ENCODE data around the gene KAT8.
"Not testable (repeated sequence)": the region's sequence is repeated elsewhere in the genome, so short reads cannot be mapped to it uniquely, and the experiment has no call there.

Gene KAT8

DNA sequence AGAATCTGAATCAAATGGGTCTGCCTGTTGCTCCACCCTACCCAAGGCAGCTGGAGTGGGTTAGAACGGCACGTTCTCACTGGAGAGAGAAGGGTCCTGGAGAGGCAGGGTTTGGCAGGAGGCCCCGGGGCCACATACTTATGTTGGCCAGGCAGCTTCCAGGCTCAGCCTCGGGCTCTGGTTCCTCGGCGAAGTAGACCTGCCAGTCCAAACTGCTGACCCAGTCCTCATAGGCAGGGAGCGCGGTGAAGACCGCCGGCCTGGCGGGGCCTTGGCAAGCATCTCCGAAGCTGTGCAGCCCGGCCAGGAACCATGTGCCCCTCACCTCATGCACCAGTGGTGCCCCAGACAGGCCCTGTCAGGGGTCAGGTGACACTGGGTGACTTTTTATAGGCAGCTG lies 33.5 kb upstream of the KAT8 start:
- no peak for DNase-seq (ENCODE audit: low read depth)

DNA sequence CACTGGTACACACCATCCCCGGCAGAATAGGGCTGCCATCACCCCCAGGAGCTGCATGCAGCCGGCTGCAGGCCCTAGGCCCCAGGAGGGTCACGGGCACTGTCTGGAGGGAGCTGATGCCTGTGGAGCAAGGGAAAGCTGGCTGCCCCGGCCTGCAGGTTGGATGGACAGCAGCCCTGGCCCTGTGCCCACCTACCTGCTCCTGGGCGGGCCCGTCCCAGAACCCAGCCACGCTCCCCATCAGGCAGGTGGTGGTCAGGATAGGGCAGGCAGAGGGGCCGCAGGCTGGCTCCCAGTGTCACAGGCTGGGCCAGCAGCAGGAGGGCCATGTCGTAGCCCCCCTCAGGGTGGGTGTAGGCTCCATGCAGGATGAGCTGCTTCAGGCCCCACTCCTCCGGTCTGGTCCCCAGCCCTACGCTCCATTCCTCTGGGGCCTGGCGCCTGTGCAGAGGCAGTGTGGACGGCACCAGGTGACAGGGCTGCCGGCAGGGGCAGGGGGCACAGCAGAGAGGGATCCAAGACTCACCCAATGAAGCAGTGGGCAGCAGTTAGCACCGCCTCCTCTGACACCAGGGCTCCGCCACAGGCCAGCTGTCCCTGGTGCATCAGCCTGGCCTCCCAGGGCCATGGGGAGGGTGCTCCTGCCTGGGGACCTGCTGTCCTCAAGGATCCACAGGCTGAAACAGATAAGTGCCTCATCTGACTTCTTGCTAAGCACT lies 32.7 kb upstream of the KAT8 start:
- DNase-seq (ENCODE audit: low read depth) = no peak

DNA sequence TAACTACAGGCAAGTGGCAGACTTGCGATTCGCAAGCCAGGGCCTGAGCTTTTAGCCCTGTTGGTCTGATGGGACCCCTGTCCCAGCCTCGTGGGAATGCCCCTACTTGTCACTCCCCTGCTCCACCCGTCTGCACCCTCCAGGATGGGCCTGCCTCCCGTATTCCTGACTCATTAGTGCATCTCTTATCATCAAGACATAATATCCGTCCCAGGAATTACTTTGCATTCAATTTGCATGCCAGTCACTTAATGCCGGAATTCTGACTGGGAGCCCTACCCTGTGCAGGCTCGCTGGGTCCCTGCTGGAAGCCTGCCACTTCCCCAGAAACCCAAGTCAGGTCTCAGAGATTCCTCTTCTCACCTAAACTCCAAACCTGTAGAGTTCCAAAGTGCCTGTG lies 32.1 kb upstream of the KAT8 start:
- no peak for DNase-seq (ENCODE audit: low read depth)

DNA sequence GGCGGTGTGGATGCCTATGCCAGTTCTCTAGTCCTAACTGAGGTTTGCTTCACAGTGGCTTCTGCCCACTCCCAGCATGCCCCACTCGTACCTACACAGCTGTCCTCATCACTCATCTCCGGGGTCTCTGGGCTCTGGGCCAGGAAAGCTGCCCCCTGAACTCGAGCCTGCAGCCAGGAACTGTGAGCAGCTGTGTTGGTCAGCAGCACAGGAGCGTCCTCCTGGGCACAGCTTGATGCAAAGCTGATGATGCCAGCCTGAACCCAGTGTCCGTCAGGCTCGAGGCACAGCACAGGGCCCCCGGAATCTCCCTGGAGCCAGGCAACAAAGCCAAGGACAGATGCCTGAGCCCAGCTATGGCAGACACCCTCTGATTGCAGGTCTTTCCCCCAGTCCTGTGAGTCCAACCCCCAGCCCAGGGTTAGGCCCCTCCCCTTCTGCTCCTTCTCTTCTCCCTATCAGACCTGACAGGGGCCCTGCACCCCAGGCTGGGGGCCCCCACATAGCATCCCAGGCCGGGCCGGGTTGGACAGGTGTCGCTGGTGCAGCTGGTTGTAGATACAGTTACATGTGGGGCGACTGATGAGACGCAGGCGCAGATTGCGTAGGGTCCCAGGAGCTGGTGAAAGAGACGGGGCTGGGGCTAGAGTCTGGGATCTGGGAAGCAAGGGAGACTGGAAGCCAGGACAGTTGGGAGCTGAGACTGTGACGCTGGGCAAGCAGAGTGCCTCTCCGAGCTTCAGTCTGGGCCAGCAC lies 31.4 kb upstream of the KAT8 start:
- DNase-seq (ENCODE audit: low read depth) = no peak

DNA sequence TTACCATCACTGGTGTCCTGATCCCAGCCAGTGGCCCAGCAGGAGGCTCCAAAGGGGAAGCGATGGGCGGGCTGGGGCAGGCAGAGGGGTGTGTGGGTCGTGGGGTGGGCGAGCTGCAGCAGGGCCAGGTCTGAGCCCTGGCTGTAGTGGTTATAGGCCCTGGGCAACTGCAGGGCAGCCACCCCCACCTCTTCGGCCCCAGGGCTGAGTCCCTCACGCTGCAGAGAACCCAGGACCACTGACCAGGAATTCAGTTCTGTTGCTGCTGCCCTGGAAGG lies 30.9 kb upstream of the KAT8 start:
- DNase-seq (ENCODE audit: low read depth) = no peak

DNA sequence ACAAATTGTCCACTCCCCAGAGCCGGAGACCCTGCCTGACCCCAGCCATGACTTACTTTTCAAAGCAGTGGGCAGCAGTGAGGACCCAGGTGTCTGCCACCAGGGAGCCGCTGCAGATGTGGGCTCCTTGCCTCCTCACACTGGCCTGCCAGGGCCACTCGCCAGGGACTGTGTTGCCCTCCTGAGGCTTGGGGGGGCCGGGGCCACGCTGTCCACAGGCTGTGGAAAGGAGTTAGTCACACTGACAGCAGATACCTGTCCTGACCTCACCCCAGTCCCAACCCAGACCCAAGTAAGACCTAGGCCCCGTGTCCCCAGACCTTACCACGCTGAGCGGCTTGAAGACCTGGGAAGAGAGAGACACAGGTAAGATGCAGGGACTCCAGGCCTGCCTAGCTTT lies 30.0 kb upstream of the KAT8 start:
- DNase-seq (ENCODE audit: low read depth) = no peak

DNA sequence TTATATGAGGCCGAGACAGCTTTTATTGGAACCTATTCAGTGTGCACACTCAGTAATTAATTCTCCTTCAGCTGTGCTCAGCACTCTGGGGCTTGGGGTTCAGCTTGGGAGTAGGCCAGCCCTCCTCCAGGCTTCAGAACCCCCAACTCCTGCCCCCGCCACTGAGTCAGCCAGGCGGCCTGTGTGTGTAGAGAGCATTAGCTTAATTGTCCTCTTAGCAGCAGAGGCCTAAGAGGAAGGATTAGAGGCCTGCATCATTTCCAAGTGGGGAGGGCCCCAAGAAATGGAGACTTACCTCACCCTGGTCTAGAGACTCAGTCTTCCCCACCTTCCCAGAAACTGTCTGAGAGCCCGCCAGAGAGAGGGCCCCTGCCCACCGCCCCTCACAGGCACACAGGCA lies 29.5 kb upstream of the KAT8 start:
- DNase-seq (ENCODE audit: low read depth) = no peak

DNA sequence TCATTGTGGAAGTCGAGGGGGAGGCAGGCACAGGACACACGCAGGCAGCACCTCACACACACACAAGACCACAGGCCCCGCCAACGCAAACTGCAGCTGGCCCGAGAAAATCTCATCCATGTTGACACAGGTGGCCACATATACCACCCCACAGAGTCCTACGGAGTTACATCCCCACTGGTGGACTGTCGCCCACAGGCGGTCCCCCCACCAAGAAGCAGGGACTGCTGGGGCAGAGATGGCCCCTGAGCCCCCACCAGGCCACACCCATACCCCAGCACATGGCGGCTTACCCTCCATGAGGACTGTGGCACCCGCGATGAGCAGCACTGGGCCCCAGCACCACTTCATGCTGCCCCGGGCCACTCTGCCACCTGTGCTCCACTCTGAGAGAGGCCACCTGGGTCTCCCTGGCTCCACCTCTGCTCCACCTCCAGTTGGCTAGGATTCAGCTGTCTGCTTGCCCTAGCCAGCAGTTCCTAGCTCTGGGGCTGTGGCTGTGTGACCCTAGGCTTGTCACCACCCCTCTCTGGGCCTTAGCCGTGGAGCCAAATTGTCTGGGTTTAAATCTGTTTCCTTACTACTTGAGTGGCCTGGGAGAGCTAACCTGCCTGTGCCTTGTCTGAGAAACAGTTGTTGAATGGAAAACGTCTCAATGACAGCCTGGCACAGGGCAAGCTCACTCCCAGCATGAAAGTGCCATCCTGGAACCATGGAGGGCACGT lies 28.8 kb upstream of the KAT8 start, which contains the start of gene PRSS53:
TSS of gene PRSS53 (minus strand) at position 485 of the 725 bp plus-strand sequence. CDS start at position 351, 134 bp downstream.
- no peak for DNase-seq (ENCODE audit: low read depth)

DNA sequence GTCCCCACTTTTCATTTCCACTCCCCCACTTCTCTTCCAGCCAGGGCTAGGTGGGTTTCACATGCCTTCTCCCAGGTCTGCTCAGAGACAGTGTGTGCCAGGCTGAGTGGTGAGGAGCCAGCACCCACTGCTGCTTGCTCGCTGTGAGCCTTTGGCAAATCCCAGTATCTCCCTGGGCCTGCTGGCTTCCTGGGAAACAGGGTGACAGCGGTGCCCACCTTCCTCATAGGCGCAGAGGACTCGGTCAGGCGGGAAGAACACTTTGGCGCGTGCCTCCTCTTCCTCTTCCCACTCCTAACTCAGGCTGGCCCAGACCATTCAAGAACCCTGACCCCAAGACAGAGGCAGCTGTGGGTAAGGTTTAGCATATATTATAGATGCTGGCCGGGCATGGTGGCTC lies 28.3 kb upstream of the KAT8 start:
- DNase-seq (ENCODE audit: low read depth) = no peak

DNA sequence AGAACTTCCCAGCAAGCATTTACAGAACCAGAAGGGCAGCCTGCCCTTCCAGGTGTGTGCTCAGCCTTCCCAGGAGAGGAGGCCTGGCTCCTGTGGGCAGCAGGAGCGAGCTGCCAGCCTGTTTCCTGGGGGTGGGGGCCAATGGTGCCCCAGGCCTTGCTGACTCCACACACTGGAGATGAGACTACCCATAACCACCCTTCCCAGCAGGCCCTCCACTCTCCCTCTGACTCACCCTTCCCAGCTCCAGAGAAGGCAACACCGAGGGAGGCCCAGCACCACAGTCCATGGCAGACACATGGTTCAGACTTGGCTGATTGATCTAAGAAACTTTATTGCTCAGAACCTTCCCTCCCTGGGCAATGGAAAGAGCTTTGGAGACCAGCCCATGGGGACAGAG lies 26.9 kb upstream of the KAT8 start:
- DNase-seq (ENCODE audit: low read depth) = no peak

DNA sequence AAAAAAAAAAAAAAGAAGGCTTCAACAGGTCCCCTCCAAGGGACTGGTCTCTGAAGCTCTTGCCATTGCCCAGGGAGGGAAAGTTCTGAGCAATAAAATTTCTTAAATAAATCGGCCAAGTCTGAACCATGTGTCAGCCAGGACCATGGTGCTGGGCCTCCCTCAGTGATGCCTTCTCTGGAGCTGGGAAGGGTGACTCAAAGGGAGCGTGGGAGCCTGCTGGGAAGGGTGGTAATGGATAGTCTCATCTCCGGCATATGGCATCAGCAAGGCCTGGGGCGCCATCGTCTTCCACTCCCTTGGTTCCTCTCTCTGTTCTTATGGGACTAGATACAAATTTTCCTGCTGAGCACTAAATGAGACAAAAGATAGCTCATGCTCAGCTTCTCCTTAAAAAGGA lies 25.1 kb upstream of the KAT8 start:
- no peak for DNase-seq (ENCODE audit: low read depth)

DNA sequence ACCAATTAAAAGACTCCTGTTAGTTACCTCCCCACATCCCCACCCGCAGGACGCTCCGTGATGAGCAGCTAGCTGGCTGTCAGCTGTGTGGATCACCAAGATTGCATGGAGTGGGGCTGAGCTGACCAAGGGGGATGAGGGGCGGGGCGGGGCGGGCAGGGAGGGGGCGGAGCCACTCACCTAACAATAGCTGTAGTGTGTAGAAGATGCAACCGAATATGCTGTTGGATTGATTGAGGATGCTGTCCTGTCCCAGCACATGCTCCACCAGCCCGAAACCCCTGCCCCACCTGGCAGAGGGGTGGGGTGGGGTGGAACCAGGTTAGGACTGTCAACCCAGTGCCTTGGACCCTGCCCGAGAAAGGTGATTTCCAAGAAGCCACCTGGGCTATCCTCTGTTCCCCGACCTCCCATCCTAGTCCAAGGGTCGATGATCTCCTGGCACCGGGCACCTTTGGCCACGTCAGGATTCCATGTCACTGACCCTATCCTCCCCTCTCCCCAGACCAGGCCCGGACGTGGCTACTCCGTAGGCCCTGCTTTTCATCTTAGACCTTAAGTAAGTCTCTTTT lies 24.2 kb upstream of the KAT8 start:
- no peak for DNase-seq (ENCODE audit: low read depth)

DNA sequence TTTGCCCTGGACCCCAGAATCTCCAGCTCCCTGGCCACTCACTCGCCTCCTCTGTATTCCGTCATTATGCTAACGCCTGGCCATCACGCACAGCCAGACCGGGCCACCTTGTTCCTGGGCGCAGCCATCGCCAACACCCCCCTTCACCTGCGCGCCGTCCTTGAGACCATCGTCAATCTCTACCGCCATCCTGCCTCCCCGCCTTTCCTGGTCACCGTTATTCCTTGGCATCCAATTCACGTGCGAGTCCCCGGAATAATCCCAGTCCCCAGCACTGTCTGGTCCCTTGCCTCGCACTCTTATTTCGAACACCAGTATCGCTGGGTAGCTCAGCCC lies 23.4 kb upstream of the KAT8 start:
- DNase-seq (ENCODE audit: low read depth) = no peak

DNA sequence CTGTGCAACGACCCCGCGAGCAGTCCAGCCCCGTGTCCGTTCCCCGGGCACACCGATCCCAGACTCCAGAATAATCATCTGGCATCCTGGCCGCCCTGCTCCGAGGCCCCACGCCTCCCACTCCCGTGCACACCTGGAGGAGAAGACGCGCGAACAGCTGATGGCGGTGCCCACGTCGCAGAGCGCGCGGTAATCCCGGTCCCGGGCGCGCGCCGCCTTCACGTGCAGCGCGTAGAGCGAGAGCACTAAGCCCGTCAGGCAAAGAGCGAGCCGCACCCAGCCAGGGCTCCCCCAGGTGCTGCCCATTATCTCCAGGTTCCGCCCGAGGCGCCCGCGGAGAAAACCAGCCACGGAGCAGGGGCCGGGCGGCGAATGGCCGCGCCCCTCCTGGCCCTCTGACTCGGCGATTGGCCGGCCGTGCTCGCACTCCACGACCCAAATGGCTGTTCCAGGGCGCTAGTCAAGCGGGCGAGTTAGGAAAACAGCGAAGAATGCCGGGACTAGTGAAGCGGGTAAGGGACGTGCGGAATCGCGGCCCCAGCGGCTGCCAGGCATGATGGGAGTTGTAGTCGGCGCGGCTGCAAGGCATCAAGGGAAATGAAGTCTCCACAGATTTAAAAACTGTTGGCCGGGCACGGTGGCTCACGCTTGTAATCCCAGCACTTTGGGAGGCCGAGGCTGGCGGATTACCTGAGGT lies 22.9 kb upstream of the KAT8 start, which contains the start of gene VKORC1:
TSS of gene VKORC1 (minus strand) at position 374 of the 697 bp plus-strand sequence. CDS start at position 306, 68 bp downstream.
- DNase-seq (ENCODE audit: low read depth) = peak; percentile 96

DNA sequence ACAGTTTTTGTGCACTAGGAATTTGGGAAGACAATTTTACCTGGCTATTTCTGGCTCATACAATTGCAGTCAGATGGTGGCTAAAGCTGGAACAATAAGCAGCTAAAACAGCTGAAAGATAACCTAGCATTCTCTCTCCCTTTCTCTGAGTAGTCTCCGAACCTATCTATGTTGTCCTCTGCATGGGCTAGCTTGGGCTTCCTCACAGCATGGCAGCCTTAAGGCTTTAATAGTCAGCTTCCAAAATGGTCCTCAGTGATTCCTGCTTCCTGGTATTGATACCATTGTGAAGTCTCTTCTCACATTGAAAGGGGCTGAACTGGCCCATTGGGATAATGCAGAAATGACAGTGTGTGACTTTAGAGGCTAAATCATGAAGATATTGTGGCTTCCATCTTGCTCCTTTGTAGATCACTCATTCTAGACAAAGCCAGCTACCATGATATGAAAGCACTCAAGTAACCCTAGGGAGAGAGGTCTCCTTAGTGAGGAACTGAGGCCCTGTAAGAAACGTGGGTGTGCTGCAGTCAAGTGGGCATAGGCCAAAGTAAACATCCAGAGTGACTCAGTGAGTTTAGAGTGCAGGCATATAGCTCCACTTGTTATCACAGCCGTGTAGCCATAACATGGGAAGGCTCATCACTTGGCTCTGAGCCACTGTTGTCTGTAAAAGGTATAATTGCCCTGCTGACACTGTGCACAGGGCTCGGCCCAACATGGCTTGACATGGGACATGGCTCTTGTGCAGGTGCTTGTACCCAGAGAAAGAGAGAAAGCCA lies 17.4 kb upstream of the KAT8 start:
- DNase-seq (ENCODE audit: low read depth) = no peak

DNA sequence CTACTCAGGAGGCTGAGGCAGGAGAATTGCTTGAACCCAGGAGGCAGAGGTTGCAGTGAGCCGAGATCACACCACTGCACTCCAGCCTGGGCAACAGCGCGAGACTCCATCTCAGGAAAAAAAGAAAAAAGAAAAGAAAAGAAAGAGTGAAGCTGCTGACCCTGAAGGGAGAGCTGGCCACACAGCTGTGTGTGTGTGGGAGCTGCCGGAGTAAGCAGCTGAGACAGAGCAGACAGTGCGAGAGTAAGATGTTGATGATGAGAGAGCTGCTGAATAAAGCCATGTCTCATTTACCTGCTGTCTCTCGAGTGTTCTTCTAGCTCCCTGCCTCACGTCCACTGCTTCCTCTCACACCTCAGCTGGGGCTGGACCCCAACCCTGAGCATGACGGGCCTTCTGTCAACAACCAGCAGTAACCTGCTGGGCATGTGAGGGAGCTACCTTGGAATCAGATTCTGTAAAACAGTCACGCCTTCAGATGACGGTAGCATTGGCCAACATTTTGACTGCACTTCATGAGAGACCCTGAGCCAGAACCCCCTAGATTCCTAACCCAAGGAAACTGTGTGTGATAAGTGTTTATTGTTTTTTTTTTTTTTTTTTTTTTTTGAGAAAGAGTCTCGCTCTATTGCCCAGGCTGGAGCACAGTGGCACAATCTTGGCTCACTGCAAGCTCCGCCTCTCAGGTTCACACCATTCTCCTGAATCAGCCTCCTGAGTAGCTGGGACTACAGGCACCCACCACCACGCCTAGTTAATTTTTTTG lies 16.4 kb upstream of the KAT8 start:
- DNase-seq (ENCODE audit: low read depth) = not testable (repeated sequence)

DNA sequence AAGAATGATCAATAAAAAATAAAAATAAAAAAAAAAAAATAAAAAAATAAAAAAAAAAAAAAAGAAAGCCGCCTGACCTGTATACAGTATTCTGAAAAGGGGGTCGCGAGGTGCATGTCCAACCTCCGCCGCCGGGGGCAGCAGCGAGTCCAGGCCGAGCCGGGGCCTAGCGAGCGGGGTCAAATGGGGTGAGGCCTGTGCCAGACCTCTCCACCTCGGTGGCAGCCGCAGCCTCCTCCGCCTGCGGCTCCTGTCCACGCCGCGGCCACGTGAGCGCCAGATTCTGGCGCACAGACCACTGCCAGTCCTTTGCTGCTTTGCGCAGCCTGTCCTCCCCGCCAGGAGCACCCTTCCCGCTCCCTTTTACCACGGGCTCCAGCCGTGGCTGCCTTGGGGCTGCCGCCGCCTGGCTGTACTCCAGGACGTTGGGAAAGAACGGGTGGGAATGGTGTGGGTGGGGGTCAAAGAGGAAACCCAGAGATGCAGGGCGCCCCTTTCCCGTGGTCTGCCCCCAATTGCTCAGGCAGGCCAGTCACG lies 11.7 kb upstream of the KAT8 start:
- DNase-seq (ENCODE audit: low read depth) = peak; percentile 57

DNA sequence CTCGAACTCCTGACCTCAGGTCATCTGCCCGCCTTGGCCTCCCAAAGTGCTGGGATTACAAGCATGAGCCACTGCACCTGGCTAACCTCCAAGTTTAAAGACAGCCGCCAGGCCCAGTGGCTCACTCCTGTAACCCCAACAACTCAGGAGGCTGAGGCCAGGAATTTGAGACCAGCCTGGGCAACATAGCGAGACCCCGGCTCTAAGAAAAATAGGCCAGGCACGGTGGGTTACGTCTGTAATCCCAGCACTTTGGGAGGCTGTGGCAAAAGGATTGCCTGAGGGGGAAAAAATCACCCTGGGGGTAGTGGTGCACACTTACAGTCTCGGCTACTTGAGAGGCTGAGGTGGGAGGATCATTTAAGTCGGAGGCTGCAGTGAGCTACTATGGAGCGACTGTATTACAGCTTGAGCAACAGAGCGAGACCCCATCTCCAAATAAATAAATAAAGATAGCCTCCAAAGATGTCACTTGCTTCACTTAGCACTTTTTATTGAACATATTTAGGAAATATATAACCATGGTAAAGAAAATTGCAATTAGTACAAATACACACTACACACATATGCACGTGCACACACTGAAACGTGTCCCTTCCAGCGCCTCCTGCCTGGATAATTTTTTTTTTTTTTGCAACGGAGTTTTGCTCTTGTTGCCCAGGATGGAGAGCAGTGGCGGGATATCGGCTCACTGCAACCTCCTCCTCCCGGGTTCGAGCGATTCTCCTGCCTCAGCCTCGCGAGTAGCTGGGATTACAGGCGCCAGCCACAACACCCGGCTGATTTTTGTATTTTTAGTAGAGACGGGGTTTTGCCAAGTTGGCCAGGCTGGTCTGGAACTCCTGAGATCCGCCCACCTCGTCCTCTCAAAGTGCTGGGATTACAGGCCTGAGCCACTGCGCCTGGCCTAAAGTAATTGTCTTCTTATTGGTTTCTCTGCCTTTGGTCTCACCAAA lies 10.7 kb upstream of the KAT8 start:
- DNase-seq (ENCODE audit: low read depth) = no peak

DNA sequence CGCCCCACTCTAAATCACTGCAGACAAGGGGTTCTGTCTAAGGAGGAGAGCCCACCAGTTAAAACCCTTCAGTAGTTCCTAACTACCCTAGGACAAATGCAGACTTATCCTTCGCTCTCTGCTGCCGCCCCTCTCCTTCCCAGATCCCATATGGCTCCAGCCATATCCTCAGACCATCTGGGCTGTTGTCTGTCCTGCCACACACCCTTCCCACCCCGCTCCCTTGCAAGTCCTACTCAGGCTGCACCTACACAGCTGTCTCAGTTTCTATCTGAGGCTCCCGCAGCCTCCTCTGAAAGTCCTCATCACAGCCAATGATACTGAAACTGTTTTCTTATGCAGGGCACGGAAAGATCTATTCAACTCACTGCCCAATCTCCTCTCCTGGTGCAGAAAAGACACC lies 10.0 kb upstream of the KAT8 start:
- no peak for DNase-seq (ENCODE audit: low read depth)
